HEK293 (cell line): ENCODE measurements around the gene CEP112.

Experiments used
- ATF2 ChIP-seq: fragments of 450-650 bp; formaldehyde crosslinking; IDR thresholded peaks from 2 replicates; pipeline ENCODE4 v1.5.1; 2016; ENCODE audit warnings: missing biosample characterization, missing genetic modification characterization, low read depth
- CTCF ChIP-seq: fragments of 450-650 bp; formaldehyde crosslinking; IDR thresholded peaks from 2 replicates; pipeline ENCODE4 v1.5.1; 2016; ENCODE audit warnings: missing biosample characterization, missing genetic modification characterization
- KLF10 ChIP-seq: fragments of 450-650 bp; IDR thresholded peaks from 2 replicates; pipeline ENCODE4 v1.5.1; 2018; ENCODE audit warnings: missing biosample characterization, mild to moderate bottlenecking, missing genetic modification characterization
- RBAK ChIP-seq: fragments of 450-650 bp; formaldehyde crosslinking; IDR thresholded peaks from 2 replicates; pipeline ENCODE4 v1.5.1; 2016; ENCODE audit warnings: missing biosample characterization, missing genetic modification characterization
- REST ChIP-seq: fragments of 450-650 bp; formaldehyde crosslinking; IDR thresholded peaks from 2 replicates; pipeline ENCODE4 v1.5.1; 2016; ENCODE audit warnings: missing biosample characterization, missing genetic modification characterization
- SETDB1 ChIP-seq: IDR thresholded peaks from one replicate; pipeline ENCODE4 v1.6.1; 2017; ENCODE audit warnings: mild to moderate bottlenecking, low read length, moderate library complexity, mixed read lengths; ENCODE audit not compliant: insufficient read length
- TSHZ1 ChIP-seq: fragments of 450-650 bp; formaldehyde crosslinking; IDR thresholded peaks from 2 replicates; pipeline ENCODE4 v1.5.1; 2016; ENCODE audit warnings: missing biosample characterization, missing genetic modification characterization, borderline replicate concordance
- ZNF146 ChIP-seq: fragments of 450-650 bp; formaldehyde crosslinking; IDR thresholded peaks from 2 replicates; pipeline ENCODE4 v1.5.1; 2016; ENCODE audit warnings: missing biosample characterization, missing genetic modification characterization
- ZNF292 ChIP-seq: fragments of 450-650 bp; formaldehyde crosslinking; IDR thresholded peaks from 2 replicates; pipeline ENCODE4 v1.5.1; 2016; ENCODE audit warnings: low read depth, missing biosample characterization, missing genetic modification characterization, borderline replicate concordance
- ZNF561 ChIP-seq: fragments of 450-650 bp; IDR thresholded peaks from 2 replicates; pipeline ENCODE4 v1.5.1; 2018; ENCODE audit warnings: missing biosample characterization, missing genetic modification characterization, borderline replicate concordance
- ZNF623 ChIP-seq: fragments of 450-650 bp; formaldehyde crosslinking; IDR thresholded peaks from 2 replicates; pipeline ENCODE4 v1.5.1; 2016; ENCODE audit warnings: missing biosample characterization, missing genetic modification characterization
- ZNF837 ChIP-seq: fragments of 450-650 bp; formaldehyde crosslinking; IDR thresholded peaks from 2 replicates; pipeline ENCODE4 v1.5.1; 2016; ENCODE audit warnings: missing biosample characterization, missing genetic modification characterization
- ZSCAN5A ChIP-seq: fragments of 450-650 bp; formaldehyde crosslinking; IDR thresholded peaks from 2 replicates; pipeline ENCODE4 v1.5.1; 2016; ENCODE audit warnings: missing biosample characterization, missing genetic modification characterization

GRCh38 chr17:65809366-65809765 is 382.6 kb downstream of the CEP112 start:
- TF ChIP-seq RBAK (tag by site-specific recombination) (no peak), ZNF292 (tag by site-specific recombination) (no peak), ZNF146 (tag by site-specific recombination) (no peak), TSHZ1 (tag by site-specific recombination) (no peak), ATF2 (tag by site-specific recombination) (no peak), REST (tag by site-specific recombination) (no peak), ZNF623 (tag by site-specific recombination) (no peak), ZNF837 (tag by site-specific recombination) (no peak), CTCF (tag by site-specific recombination) (no peak), ZNF561 (tag by site-specific recombination) (no peak), SETDB1 (no peak), ZSCAN5A (tag by site-specific recombination) (no peak), KLF10 (tag by site-specific recombination) (no peak)
